H1 (cell line): ENCODE measurements around the gene RNASE12. TPM values are rescaled to one million over a fixed set of nuclear protein-coding genes. Genes with fewer than 3 reads are reported as not detected.

ENCODE experiments used
- CHD7 ChIP-seq: fragments of 300-600 bp; sonication (generic); IDR thresholded peaks from 2 replicates; pipeline ENCODE4 v1.7.1; 2012; ENCODE audit warnings: low read length, moderate library complexity, mild to moderate bottlenecking, inconsistent platforms; ENCODE audit not compliant: insufficient replicate concordance
- HDAC6 ChIP-seq: IDR thresholded peaks from one replicate; pipeline ENCODE4 v1.7.1; 2012; ENCODE audit warnings: low read depth, mild to moderate bottlenecking, inconsistent platforms, low read length, moderate library complexity
- NANOG ChIP-seq: IDR thresholded peaks from 2 replicates; pipeline ENCODE4 v1.6.1; 2011; ENCODE audit warnings: low read length, low read depth, mild to moderate bottlenecking, inconsistent platforms; ENCODE audit not compliant: insufficient read depth, poor library complexity, severe bottlenecking
- RNF2 ChIP-seq: fragments of 200-900, 300-1000 bp; sonication (generic); IDR thresholded peaks from 2 replicates; pipeline ENCODE4 v1.7.1; 2016; ENCODE audit warnings: borderline replicate concordance, low read depth, mild to moderate bottlenecking, antibody characterized with exemption, low read length; ENCODE audit not compliant: poor library complexity, severe bottlenecking; ENCODE audit errors: missing control alignments
- SAP30 ChIP-seq: fragments of 300-600 bp; sonication (generic); IDR thresholded peaks from 2 replicates; pipeline ENCODE4 v1.7.1; 2012; ENCODE audit warnings: low read length, moderate library complexity, mild to moderate bottlenecking, inconsistent platforms; ENCODE audit not compliant: insufficient read depth, insufficient replicate concordance
- polyA plus RNA-seq, 7 experiments: library from polyadenylated mRNA; depleted of rRNA in 3 of 7; stranded (reverse) in 5 of 7; unstranded in 2 of 7; fragments of >200 nt in 5 of 7; fragments of 200-250 nt in 2 of 7; gene quantifications; 1 replicate in 5 of 7; 2 replicates in 1 of 7; 4 replicates in 1 of 7; pipeline versions ENCODE4 v1.2.1 to v1.2.3, GENCODE V29; 2011 to 2013; ENCODE audit warnings: missing spikeins in 2 of 7, mixed read lengths in 2 of 7
- total RNA-seq: library from RNA; stranded (reverse); fragmentation: NEBNext Ultra II Directional; extraction: Animal tissue kit (Norgen Biotek cat#: 25700); gene quantifications from 2 replicates; pipeline ENCODE4 v1.2.1, GENCODE V29; 2021

The RNASE12 gene
- total and polyA plus RNA-seq, 2 of the 8 experiments (the other 6 are each of a cell fraction or from before 2014, with no cell fraction given), result not detected

DNA sequence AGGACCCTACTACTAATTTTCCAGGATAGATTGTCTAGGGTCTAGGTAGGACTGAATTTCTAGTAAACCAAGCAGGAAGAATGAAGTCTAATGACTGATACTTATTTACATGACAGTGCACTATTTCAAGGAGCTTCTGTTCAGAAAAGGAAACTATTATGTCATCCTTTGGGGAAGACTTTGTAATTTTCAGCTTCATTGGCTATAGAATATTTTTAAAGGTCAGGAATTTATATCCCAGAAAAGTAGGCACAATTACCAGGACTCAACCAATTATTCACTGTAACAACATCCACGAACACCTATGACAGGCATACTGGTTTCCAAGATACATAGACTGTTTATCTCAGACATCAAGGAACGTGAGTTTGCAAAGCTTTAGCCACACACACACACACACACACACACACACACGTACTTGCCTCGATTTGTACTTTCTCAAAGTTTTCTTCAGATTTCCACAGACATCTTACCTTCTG, 27.1 kb upstream of the RNASE12 start (continued):
- TF ChIP-seq SAP30 (no peak), CHD7 (no peak), RNF2 (no peak), HDAC6 (no peak), NANOG (no peak)
